HTR-8/SVneo (cell line): ENCODE results near the gene COL23A1.
A peak's percentile ranks its signal among the peaks of the same experiment; 100 is the strongest.
"Not testable (repeated sequence)": the region's sequence is repeated elsewhere in the genome, so short reads cannot be mapped to it uniquely, and the experiment has no call there.

Experiments
- DNase-seq: peaks from one replicate; pipeline ENCODE4 v3.0.0; 2011; ENCODE audit warnings: low spot score, mixed read lengths; ENCODE audit not compliant: insufficient read length
- FAIRE-seq: peaks from 2 replicates; lab custom pipeline; 2011; peaks lifted over from hg19 to GRCh38; lab: Jason Lieb, UNC

COL23A1 gene

DNA sequence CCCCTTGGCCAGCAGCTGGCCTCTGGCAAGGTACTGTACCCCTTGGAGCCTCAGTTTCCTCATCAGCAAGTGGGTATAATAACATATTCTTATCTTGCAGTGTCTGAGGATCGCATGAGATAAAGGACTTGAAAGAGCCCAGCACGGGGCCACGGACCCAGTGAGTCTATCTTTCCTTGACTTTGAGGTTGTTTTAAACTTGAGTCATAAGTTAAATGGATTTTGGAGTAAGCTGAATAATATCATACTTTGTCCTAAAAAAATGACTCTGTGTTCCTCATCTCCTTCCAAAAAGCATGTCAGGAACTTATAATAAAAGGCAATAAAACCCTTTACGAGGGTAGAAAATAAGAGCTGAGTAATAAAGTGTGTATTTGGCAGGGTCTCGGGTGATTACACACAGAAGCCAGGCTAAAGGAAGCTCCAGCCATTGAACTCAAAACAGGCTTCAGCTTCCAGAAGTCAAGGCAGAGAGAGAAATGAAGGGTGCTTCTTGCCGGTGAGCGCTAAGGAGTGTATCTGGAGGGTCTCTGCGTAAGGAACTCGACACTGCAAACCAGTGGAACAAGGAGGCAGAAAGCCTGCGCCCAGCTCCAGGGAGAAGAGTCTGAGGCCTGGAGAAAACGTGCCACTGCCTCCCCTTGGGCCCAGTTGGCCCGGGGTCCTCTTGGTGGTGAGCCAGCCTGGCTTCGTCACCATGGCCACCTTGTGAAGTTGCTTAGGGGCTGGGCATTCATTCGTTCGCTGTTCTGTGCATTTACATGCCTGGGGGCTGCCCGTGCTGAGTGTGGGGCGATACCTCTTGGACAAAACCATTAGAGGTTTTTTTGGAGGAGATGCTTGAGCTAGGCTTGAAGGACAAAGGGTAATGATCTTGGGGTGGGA lies 285.2 kb downstream of the COL23A1 start:
- FAIRE-seq (no peak), DNase-seq (no peak)

- no peak for DNase-seq
- FAIRE-seq: no peak
Observed at GRCh38 chr5:178304016-178304415, 286.2 kb downstream of the COL23A1 start.

GRCh38 chr5:178302321-178302720 lies 287.9 kb downstream of the COL23A1 start:
- not testable (repeated sequence) for FAIRE-seq, DNase-seq

DNA sequence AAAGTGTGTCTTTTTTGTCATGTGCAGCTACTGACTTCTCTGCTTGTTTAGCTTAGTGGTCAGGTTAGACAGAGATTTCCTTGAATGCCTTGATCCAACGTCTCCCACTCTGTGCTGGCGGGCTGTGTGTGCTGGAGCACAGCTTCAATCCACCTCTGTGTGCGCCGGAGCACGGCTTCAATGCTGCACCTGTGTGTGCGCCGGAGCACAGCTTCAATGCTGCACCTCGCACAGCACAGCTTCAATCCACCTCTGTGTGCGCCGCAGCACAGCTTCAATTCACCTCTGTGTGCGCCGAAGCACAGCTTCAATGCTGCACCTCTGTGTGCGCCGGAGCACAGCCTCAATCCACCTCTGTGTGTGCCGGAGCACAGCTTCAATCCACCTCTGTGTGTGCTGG lies 288.6 kb downstream of the COL23A1 start:
- FAIRE-seq (no peak), DNase-seq (no peak)

DNA sequence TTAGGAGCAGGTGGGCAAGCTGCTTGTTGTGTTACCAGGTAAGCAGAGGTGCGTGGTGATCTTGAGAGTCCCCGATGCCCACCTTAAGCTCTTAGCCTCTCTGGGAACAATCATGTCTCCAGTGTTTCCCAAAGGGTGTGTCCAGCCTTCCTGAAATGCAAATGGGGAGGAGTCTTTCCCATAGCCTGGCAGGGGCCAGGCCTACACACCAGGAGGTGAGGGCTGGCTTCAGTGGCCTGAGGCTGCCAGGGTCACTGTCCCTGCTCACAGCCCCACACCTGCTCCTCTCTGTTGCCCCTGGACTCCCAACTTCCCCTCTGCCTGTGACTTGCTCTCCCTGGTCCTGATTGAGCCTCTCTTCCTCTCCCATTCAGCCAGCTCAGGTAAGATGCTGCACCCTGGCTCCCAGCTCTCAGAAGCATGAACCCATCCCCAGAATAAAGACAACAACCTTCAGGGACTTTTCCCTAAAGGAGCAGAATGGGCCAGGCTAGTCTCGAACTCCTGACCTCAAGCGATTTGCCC lies 291.8 kb downstream of the COL23A1 start:
- no peak for DNase-seq
- FAIRE-seq: no peak

DNA sequence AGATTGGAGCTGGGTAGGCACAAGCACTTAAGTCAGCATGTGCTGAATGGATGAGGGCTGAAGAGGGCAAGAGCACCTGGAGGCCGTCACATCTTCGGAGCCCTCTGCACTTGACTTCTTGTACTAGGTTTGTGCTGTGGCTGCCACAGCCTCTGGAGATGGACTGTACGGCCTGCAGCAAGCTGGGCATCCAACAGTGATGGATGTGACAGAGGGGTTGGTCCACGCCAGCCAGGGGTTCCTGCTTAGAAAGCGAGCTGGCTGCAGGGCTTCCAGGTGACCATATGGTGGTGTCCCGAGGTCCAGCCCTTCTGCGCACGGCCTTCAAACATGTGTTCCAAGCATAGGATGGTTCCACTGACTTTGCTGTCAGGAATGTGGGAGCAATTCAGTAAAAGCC lies 292.4 kb downstream of the COL23A1 start:
- FAIRE-seq (no peak), DNase-seq (no peak)

GRCh38 chr5:178296066-178296465 lies 294.1 kb downstream of the COL23A1 start:
- DNase-seq: no peak
- no peak for FAIRE-seq

DNA sequence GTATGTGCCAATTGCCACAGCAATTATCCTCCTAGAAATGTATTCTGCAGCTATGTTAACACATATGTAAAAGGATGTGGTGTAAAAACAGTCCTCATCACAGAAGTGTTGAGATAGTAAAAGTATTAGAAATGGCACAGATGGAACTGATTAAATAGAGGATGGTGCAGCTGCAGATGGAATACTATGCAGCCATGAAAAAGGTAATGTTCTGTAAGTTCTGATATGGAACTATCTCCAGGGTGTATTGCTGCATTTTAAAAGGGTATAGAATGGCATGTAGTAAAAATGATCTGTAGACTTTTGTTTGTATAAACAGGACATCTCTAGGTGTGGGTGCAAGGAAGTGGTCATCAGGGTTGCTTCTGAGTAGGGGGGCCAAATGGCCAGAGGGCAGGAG lies 294.6 kb downstream of the COL23A1 start:
- DNase-seq (no peak), FAIRE-seq (no peak)

- no peak for DNase-seq
- no peak for FAIRE-seq
Observed at GRCh38 chr5:178293815-178294214, 296.4 kb downstream of the COL23A1 start.

- FAIRE-seq (no peak), DNase-seq (no peak)
Observed at GRCh38 chr5:178293400-178293799, 296.8 kb downstream of the COL23A1 start.

DNA sequence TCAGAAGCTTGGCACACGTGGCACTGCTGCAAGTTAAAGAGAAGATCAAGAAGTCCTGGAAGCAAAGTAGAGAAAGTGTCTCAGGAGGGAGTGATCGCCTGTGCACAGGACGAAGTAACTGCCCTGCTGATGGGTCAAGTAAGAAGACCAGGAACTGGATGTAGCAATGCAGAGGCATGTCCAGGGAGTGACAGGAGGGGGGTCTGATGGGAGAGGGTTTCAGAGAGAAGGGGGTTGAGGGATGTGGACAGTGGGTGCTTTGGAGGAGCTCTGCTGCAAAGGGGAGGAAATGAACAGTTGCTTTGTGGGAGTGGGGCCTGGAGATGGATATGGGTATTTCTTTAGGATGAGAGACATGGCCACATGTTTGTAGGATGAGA lies 297.4 kb downstream of the COL23A1 start:
- FAIRE-seq (no peak), DNase-seq (no peak)

GRCh38 chr5:178291969-178292825 lies 298.0 kb downstream of the COL23A1 start:
- no peak for FAIRE-seq

DNA sequence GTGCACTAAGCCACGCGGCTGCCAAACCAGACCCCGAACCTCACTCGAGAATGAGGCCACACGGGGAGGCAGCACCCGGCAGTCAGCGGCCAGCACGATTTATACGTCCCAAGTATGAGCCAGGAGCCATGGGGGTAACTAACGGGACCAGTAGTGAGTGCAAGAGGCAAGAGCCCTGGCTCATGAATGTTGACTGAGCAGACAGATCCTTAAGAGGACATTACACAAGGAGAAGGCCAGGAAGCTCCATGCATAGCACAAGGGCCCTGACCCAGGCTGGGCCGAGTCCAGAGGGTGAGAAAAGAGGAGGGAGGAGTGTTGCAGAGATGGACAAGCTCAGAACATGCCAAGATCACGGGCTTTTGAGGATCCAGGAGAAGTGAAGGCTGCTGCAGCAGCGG lies 299.0 kb downstream of the COL23A1 start:
- no peak for FAIRE-seq
- no peak for DNase-seq

More at GRCh38 chr5:178291969-178292825, 298.0 kb downstream of the COL23A1 start:
- DNase-seq: no peak

- no peak for FAIRE-seq
- DNase-seq: no peak
Observed at GRCh38 chr5:178290376-178290775, 299.8 kb downstream of the COL23A1 start.

DNA sequence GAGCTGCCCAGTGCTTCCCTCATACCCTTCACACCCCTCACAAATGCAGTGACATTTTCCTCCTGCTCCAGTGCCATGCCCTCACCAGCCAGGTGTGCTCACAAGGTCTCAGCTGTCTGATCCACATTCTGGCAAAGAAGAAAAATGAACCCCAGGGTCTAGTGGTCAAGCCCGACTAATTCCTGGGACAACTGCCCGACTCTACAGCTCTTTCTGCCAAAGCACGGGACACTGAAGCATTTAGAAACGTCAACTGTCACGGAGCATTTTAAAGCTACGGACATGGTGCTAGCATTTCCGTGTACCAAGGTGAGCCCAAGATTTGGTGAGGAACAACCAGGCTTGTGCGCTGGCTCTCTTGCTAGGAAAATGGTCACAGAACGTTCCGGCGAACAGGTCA lies 300.8 kb downstream of the COL23A1 start:
- FAIRE-seq: no peak
- DNase-seq: no peak

- FAIRE-seq: no peak
- peak; percentile 60 for DNase-seq
Observed at GRCh38 chr5:178288401-178289368, 301.5 kb downstream of the COL23A1 start.

DNA sequence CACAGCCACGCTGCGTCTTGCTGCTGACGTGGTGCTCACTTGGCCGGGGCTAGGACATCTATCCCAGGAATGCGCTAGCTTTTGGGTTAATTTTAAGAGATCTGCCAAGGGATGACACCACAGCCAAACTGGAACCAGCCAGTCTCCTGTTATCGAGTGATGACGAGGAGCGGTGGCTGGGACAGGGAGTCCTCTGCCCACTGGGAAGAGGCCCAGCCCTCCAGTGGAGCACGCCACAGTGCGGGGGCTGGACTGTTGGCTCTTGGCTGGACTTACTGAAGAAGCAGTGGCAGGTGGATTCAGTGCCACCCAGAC lies 302.4 kb downstream of the COL23A1 start:
- DNase-seq (no peak), FAIRE-seq (no peak)

DNA sequence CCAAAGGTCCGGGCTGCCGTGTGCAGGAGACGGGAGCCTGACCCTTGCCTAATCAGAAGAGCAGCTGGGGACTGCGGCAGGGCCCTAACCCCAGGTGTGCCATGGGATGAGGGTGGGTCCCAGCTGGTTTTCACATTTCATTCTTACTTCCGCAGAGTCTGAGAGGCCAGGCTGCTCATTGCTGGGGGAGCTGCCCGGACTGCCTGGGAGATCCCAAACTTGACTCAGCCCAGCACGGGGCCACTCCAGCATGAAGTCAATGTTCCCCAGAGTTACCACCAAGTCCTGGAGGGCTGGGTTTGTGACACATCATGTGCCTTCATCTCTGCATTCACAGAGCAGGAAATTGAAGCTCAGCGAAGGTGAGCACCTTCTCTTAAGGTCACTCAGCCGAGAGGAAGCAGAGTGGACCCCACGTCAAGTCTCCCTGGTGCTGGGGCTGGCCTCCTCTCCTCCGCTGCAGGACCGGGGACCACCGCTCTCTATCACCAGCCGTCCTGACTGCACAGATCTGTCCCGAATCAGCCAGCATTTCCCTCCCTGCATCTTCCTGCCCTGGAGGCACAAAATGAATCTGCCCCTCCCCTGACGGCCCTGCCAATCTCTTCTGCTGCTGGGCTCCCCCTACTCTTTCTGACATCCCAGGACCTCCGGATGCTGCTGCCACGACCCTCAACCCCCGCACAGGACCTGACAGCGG lies 303.0 kb downstream of the COL23A1 start:
- DNase-seq: no peak

More for the DNA sequence above, 303.0 kb downstream of the COL23A1 start:
- no peak for FAIRE-seq
